T-cell (primary cell): ENCODE measurements around the gene MAGEA12. TPM values are rescaled to one million over a fixed set of nuclear protein-coding genes. Genes with fewer than 3 reads are reported as not detected.
"Not testable (repeated sequence)": the region's sequence is repeated elsewhere in the genome, so short reads cannot be mapped to it uniquely, and the experiment has no call there.

Experiments used
- ATAC-seq, 4 experiments: fragments of 200-7000 bp in 3 of 4; fragments of 150-1000 bp in 1 of 4; cut with Tn5 transposase; replicated peaks in 1 of 4; 1 replicate in 3 of 4; 2 replicates in 1 of 4; pipeline ENCODE4 v1.10.0; 2021; ENCODE audit warnings: moderate library complexity in 3 of 4, mild to moderate bottlenecking in 2 of 4, moderate number of reproducible peaks in 1 of 4
- CTCF ChIA-PET, 2 donors: fragments of 300-600 bp; sonication (Branson Sonifier 250); formaldehyde crosslinking; loops; one replicate each; lab custom pipeline; 2022; ENCODE audit warnings: antibody characterized with exemption in 2 of 2; lab: Charles Lee
- POLR2A ChIA-PET, 2 donors: fragments of 300-600 bp; sonication (Branson Sonifier 250); formaldehyde crosslinking; loops; one replicate each; lab custom pipeline; 2022; ENCODE audit warnings: antibody characterized with exemption in 2 of 2; lab: Charles Lee
- DNase-seq, 35 experiments: peaks; one replicate each; pipeline versions ENCODE4 v3.0.0 to v3.0.0-alpha.2; 2013 to 2023
- H3K27ac ChIP-seq: one replicate; pipeline ENCODE4 v1.5.1; 2013; ENCODE audit warnings: low read length
- H3K27me3 ChIP-seq, 2 experiments: replicated peaks in 1 of 2; 1 replicate in 1 of 2; 2 replicates in 1 of 2; pipeline versions ENCODE4 v1.6.1 to v1.7.0; 2013; ENCODE audit warnings: low read length in 1 of 2, mixed read lengths in 1 of 2; ENCODE audit not compliant: control insufficient read depth in 2 of 2, insufficient read depth in 2 of 2; ENCODE audit errors: extremely low read depth in 1 of 2
- H3K36me3 ChIP-seq, 2 donors: 1 replicate in 1 of 2; 2 replicates in 1 of 2; pipeline versions ENCODE4 v1.6.1 to v1.7.0; 2013; ENCODE audit warnings: low read length in 1 of 2; ENCODE audit not compliant: control insufficient read depth in 2 of 2, insufficient read depth in 1 of 2; ENCODE audit errors: extremely low read depth in 1 of 2
- H3K4me1 ChIP-seq, 2 experiments: 1 replicate in 1 of 2; 2 replicates in 1 of 2; pipeline versions ENCODE4 v1.6.1 to v1.7.0; 2013; ENCODE audit warnings: low read length in 2 of 2, mixed read lengths in 1 of 2; ENCODE audit not compliant: insufficient read depth in 2 of 2, control insufficient read depth in 1 of 2; ENCODE audit errors: extremely low read depth in 1 of 2
- H3K4me3 ChIP-seq, 2 donors: 1 replicate in 1 of 2; 2 replicates in 1 of 2; pipeline versions ENCODE4 v1.5.1 to v1.7.0; 2013; ENCODE audit warnings: mild to moderate bottlenecking in 2 of 2, low read length in 1 of 2, moderate library complexity in 1 of 2; ENCODE audit not compliant: control insufficient read depth in 1 of 2; ENCODE audit errors: extremely low read depth in 1 of 2
- H3K9me3 ChIP-seq: 2 replicates; pipeline ENCODE4 v1.7.0; 2013
- H3K27ac Mint-ChIP-seq, 2 donors: one replicate each; pipeline ENCODE4 v1.8.0; 2020 to 2021; ENCODE audit warnings: mild to moderate bottlenecking in 2 of 2, mixed read lengths in 2 of 2
- H3K27me3 Mint-ChIP-seq, 2 donors: one replicate each; pipeline ENCODE4 v1.8.0; 2021 to 2022; ENCODE audit warnings: mixed read lengths in 2 of 2
- H3K36me3 Mint-ChIP-seq: one replicate; pipeline ENCODE4 v1.8.0; 2021; ENCODE audit warnings: mixed read lengths
- H3K4me1 Mint-ChIP-seq, 3 donors: one replicate each; pipeline ENCODE4 v1.8.0; 2020 to 2022; ENCODE audit warnings: mixed read lengths in 3 of 3, mild to moderate bottlenecking in 1 of 3
- H3K4me3 Mint-ChIP-seq, 3 donors: one replicate each; pipeline ENCODE4 v1.8.0; 2020 to 2022; ENCODE audit warnings: mild to moderate bottlenecking in 3 of 3, mixed read lengths in 3 of 3, moderate library complexity in 3 of 3
- H3K9me3 Mint-ChIP-seq, 3 donors: one replicate each; pipeline ENCODE4 v1.8.0; 2020 to 2022; ENCODE audit warnings: mixed read lengths in 3 of 3
- WGBS: methylation state at CpG from one replicate; pipeline ENCODE4 v1.1.5; 2013; ENCODE audit warnings: missing lambda C conversion rate; ENCODE audit not compliant: insufficient coverage; 5-methylcytosine and 5-hydroxymethylcytosine counted together
- total RNA-seq, 35 experiments: library from RNA in 6 of 35; stranded (reverse) in 6 of 35; fragments of 120-200 nt in 1 of 35; gene quantifications; one replicate each; pipeline versions ENCODE4 v1.2.1 to v1.2.4 and lab custom pipeline; 2013 to 2026

Gene MAGEA12
- total RNA-seq, 5 donors from 2014 or later (not counting 1 experiment from before 2014, with no cell fraction given), result 0.13 TPM; not detected in 4

GRCh38 chrX:152713815-152714787 is 19.5 kb upstream of the MAGEA12 start, which contains the start of gene MAGEA2B:
MAGEA2B (plus strand) TSS chrX:152714628; CDS start chrX:152717107, 2,479 bp downstream.
- DNase-seq, H3K36me3 Mint-ChIP-seq, H3K36me3 ChIP-seq, H3K4me3 ChIP-seq, POLR2A ChIA-PET, H3K4me1 ChIP-seq, H3K4me3 Mint-ChIP-seq, H3K27ac ChIP-seq, H3K27ac Mint-ChIP-seq, H3K4me1 Mint-ChIP-seq, H3K27me3 Mint-ChIP-seq, H3K27me3 ChIP-seq, ATAC-seq, H3K9me3 Mint-ChIP-seq, CTCF ChIA-PET, H3K9me3 ChIP-seq: not testable (repeated sequence)
- no CpG with 5 or more reads among the region's 35 CpGs for WGBS

DNA sequence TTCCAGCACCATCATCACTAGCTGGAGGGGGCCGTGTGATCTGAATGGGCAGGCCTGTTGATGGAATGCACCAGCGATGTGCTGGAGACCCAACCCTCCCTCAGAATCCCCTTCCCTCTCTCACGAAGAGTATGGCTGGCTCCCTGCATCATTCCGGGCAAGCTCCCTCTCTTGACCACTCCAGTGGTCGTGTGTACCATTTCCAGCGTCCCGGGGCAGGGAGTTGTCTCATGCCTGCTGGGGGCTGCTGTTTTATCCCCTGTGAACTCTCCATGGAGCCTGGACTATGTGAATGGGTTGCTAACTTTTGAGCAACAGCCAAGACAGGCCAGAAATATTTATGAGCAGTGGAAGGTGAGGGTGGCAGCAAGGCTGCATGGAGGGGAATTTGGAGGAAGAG is 8.1 kb upstream of the MAGEA12 start:
- H3K27ac Mint-ChIP-seq, result no peak overlapping the region
- no peak for ATAC-seq
- H3K27ac ChIP-seq, result no peak overlapping the region
- no peaks in the 10 kb centered on the region for H3K27me3 ChIP-seq
- no peak overlapping the region for H3K4me3 ChIP-seq
- no peaks in the 10 kb centered on the region for H3K4me1 Mint-ChIP-seq
- H3K9me3 ChIP-seq, result no peaks in the 10 kb centered on the region
- H3K9me3 Mint-ChIP-seq, result no peaks in the 10 kb centered on the region
- H3K36me3 ChIP-seq, result no peaks in the 10 kb centered on the region
- no peak for DNase-seq
- POLR2A ChIA-PET, result no interaction called here
- no peaks in the 10 kb centered on the region for H3K4me1 ChIP-seq
- no peaks in the 10 kb centered on the region for H3K36me3 Mint-ChIP-seq
- 80% methylated on average over 1 of the region's 7 CpGs for WGBS
- H3K27me3 Mint-ChIP-seq, result peaks cover 3 to 19% of the 10 kb centered on the region in 2 donors
- no peak overlapping the region for H3K4me3 Mint-ChIP-seq
- CTCF ChIA-PET, result no interaction called here

DNA sequence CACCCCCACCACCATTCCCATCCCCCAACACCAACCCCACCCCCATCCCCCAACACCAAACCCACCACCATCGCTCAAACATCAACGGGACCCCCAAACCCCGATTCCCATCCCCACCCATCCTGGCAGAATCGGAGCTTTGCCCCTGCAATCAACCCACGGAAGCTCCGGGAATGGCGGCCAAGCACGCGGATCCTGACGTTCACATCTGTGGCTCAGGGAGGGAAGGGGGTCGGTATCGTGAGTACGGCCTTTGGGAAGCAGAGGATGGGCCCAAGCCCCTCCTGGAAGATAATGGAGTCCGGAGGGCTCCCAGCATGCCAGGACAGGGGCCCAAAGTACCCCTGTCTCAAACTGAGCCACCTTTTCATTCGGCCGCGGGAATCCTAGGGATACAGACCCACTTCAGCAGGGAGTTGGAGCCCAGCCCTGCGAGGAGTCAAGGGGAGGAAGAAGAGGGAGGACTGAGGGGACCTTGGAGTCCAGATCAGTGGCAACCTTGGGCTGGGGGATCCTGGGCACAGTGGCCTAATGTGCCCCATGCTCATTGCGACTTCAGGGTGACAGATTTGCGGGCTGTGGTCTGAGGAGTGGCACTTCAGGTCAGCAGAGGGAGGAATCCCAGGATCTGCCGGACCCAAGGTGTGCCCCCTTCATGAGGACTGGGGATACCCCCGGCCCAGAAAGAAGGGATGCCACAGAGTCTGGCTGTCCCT is 744 bp downstream of the MAGEA12 start:
- H3K27ac Mint-ChIP-seq, H3K27ac ChIP-seq, H3K4me3 ChIP-seq, CTCF ChIA-PET, DNase-seq, H3K9me3 Mint-ChIP-seq, POLR2A ChIA-PET, H3K36me3 ChIP-seq, H3K27me3 Mint-ChIP-seq, H3K4me3 Mint-ChIP-seq, H3K9me3 ChIP-seq, ATAC-seq, H3K36me3 Mint-ChIP-seq, H3K27me3 ChIP-seq, H3K4me1 ChIP-seq, H3K4me1 Mint-ChIP-seq: not testable (repeated sequence)
- WGBS, result no CpG with 5 or more reads among the region's 22 CpGs

DNA sequence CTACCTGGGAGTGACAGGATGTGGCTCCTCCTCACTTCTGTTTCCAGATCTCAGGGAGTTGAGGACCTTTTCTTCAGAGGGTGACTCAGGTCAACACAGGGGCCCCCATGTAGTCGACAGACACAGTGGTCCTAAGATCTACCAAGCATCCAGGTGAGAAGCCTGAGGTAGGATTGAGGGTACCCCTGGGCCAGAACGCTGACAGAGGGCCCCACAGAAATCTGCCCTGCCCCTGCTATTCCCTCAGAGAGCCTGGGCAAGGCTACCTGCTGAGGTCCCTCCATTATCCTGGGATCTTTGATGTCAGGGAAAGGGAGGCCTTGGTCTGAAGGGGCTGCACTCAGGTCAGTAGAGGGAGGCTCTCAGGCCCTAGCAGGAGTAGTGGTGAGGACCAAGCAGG is 1.5 kb downstream of the MAGEA12 start:
- H3K4me3 ChIP-seq, result no peak overlapping the region
- no peaks in the 10 kb centered on the region for H3K36me3 ChIP-seq
- ATAC-seq (no peak), DNase-seq (no peak)
- Mint-ChIP-seq H3K27ac (no peak overlapping the region), H3K4me3 (no peak overlapping the region), H3K4me1 (no peaks in the 10 kb centered on the region), H3K9me3 (no peaks in the 10 kb centered on the region), H3K36me3 (no peaks in the 10 kb centered on the region), H3K27me3 (peaks cover 0 to 4% of the 10 kb centered on the region in 2 donors)
- no peaks in the 10 kb centered on the region for H3K27me3 ChIP-seq
- no CpG with 5 or more reads among the region's 2 CpGs for WGBS
- H3K9me3 ChIP-seq, result no peaks in the 10 kb centered on the region
- H3K4me1 ChIP-seq, result no peaks in the 10 kb centered on the region
- ChIA-PET CTCF (no interaction called here), POLR2A (no interaction called here)
- no peak overlapping the region for H3K27ac ChIP-seq

- no peaks in the 10 kb centered on the region for H3K27me3 ChIP-seq
- ATAC-seq (no peak), DNase-seq (no peak)
- H3K9me3 ChIP-seq, result no peaks in the 10 kb centered on the region
- ChIA-PET CTCF (no interaction called here), POLR2A (no interaction called here)
- no peak overlapping the region for H3K27ac Mint-ChIP-seq
- H3K4me3 Mint-ChIP-seq, result no peak overlapping the region
- 75% methylated on average over 4 of the region's 12 CpGs for WGBS
- no peaks in the 10 kb centered on the region for H3K36me3 Mint-ChIP-seq
- H3K4me3 ChIP-seq, result no peak overlapping the region
- H3K36me3 ChIP-seq, result no peaks in the 10 kb centered on the region
- no peaks in the 10 kb centered on the region for H3K4me1 ChIP-seq
- H3K27me3 Mint-ChIP-seq, result peaks cover 0 to 4% of the 10 kb centered on the region in 2 donors
- H3K27ac ChIP-seq, result no peak overlapping the region
- H3K4me1 Mint-ChIP-seq, result no peaks in the 10 kb centered on the region
- H3K9me3 Mint-ChIP-seq, result no peaks in the 10 kb centered on the region
These were observed 2.4 kb downstream of the MAGEA12 start for GRCh38 chrX:152735860-152736511.

GRCh38 chrX:152736528-152736927 is 3.0 kb downstream of the MAGEA12 start:
- 83% methylated on average over 4 of the region's 12 CpGs for WGBS

More at GRCh38 chrX:152736528-152736927, 3.0 kb downstream of the MAGEA12 start:
- H3K36me3 ChIP-seq, CTCF ChIA-PET, DNase-seq, H3K27me3 ChIP-seq, POLR2A ChIA-PET, H3K27ac ChIP-seq, H3K9me3 Mint-ChIP-seq, H3K27ac Mint-ChIP-seq, H3K4me3 Mint-ChIP-seq, H3K36me3 Mint-ChIP-seq, H3K4me1 Mint-ChIP-seq, H3K27me3 Mint-ChIP-seq, H3K9me3 ChIP-seq, H3K4me1 ChIP-seq, H3K4me3 ChIP-seq, ATAC-seq: not testable (repeated sequence)
